HEK293 (cell line): Measurements from ENCODE around the gene ADGRD2.

ENCODE experiments used
- CTCF ChIP-seq: fragments of 450-650 bp; formaldehyde crosslinking; IDR thresholded peaks from 2 replicates; pipeline ENCODE4 v1.5.1; 2016; ENCODE audit warnings: missing biosample characterization, missing genetic modification characterization
- ELK4 ChIP-seq: IDR thresholded peaks from 2 replicates; pipeline ENCODE4 v1.6.1; 2011; ENCODE audit warnings: mild to moderate bottlenecking, low read depth, low read length, borderline replicate concordance
- IKZF3 ChIP-seq: fragments of 450-650 bp; IDR thresholded peaks from 2 replicates; pipeline ENCODE4 v1.5.0; 2018; ENCODE audit warnings: missing biosample characterization, mild to moderate bottlenecking, missing genetic modification characterization, moderate library complexity
- ZNF10 ChIP-seq: fragments of 450-650 bp; formaldehyde crosslinking; IDR thresholded peaks from 2 replicates; pipeline ENCODE4 v1.5.1; 2017; ENCODE audit warnings: missing biosample characterization, missing genetic modification characterization
- ZNF138 ChIP-seq: fragments of 450-650 bp; formaldehyde crosslinking; IDR thresholded peaks from 2 replicates; pipeline ENCODE4 v1.5.1; 2016; ENCODE audit warnings: missing biosample characterization, missing genetic modification characterization, borderline replicate concordance
- ZNF16 ChIP-seq: fragments of 450-650 bp; formaldehyde crosslinking; IDR thresholded peaks from 2 replicates; pipeline ENCODE4 v1.5.1; 2016; ENCODE audit warnings: low read depth, missing biosample characterization, missing genetic modification characterization
- ZNF777 ChIP-seq: fragments of 450-650 bp; formaldehyde crosslinking; IDR thresholded peaks from 2 replicates; pipeline ENCODE4 v1.5.1; 2017; ENCODE audit warnings: missing biosample characterization, missing genetic modification characterization, borderline replicate concordance
- ZSCAN30 ChIP-seq: fragments of 450-650 bp; IDR thresholded peaks from 2 replicates; pipeline ENCODE4 v1.5.1; 2018; ENCODE audit warnings: missing biosample characterization, mild to moderate bottlenecking, missing genetic modification characterization, moderate library complexity

GRCh38 chr9:124505006-124505900 is 55.0 kb downstream of the ADGRD2 start:
- TF ChIP-seq ZNF777 (tag by site-specific recombination) (no peak), CTCF (tag by site-specific recombination) (no peak), ZNF10 (tag by site-specific recombination) (no peak), IKZF3 (tag by site-specific recombination) (no peak), ZSCAN30 (tag by site-specific recombination) (no peak), ZNF16 (tag by site-specific recombination) (no peak), ZNF138 (tag by site-specific recombination) (no peak), ELK4 (no peak)
